Lower lobe of right lung (tissue), 2 donors: ENCODE results near the gene ASF1A. TPM values are rescaled to one million over a fixed set of nuclear protein-coding genes. Genes with fewer than 3 reads are reported as not detected.
A peak's percentile ranks its signal among the peaks of the same experiment; 100 is the strongest.

Experiments
- ATAC-seq, 2 donors: fragments of 200-7000 bp; cut with Tn5 transposase; one replicate each; pipeline ENCODE4 v1.9.1; 2020 to 2022; ENCODE audit warnings: mild to moderate bottlenecking in 2 of 2, moderate library complexity in 2 of 2
- DNase-seq: peaks from one replicate; pipeline ENCODE4 v3.0.0-alpha.2; 2020
- H3K27ac ChIP-seq: fragments of 200-600 bp; one replicate; pipeline ENCODE4 v1.8.0; 2022
- H3K27me3 ChIP-seq: fragments of 200-600 bp; one replicate; pipeline ENCODE4 v1.8.0; 2022; ENCODE audit warnings: low read depth
- H3K36me3 ChIP-seq: fragments of 200-600 bp; one replicate; pipeline ENCODE4 v1.8.0; 2022; ENCODE audit warnings: mild to moderate bottlenecking
- H3K4me1 ChIP-seq: fragments of 200-600 bp; one replicate; pipeline ENCODE4 v1.8.0; 2022
- H3K4me3 ChIP-seq: fragments of 200-600 bp; one replicate; pipeline ENCODE4 v1.8.0; 2022; ENCODE audit warnings: mild to moderate bottlenecking
- H3K9me3 ChIP-seq: fragments of 200-600 bp; one replicate; pipeline ENCODE4 v1.8.0; 2022
- intact Hi-C: fragments of 100-400 bp; cut with DNase I; formaldehyde crosslinking; loops from one replicate; pipeline ENCODE4 v1.11.0; 2022
- total RNA-seq: library from RNA; stranded (reverse); fragmentation: NEBNext Ultra II Directional; extraction: Animal tissue kit (Norgen Biotek cat#: 25700); gene quantifications from one replicate; pipeline ENCODE4 v1.2.1, GENCODE V29; 2021
- TF ChIP-seq, protein P1 (sequence below): fragments of 200-600 bp; IDR thresholded peaks from one replicate; pipeline ENCODE4 v1.8.0; 2022; ENCODE audit warnings: antibody characterized with exemption, mild to moderate bottlenecking
- donor health status: DM: no; HTN: yes; CAD: no; lungs with severe emphysema.

ASF1A gene
- total RNA-seq, 1 donor from 2014 or later: 25.9 TPM

DNA sequence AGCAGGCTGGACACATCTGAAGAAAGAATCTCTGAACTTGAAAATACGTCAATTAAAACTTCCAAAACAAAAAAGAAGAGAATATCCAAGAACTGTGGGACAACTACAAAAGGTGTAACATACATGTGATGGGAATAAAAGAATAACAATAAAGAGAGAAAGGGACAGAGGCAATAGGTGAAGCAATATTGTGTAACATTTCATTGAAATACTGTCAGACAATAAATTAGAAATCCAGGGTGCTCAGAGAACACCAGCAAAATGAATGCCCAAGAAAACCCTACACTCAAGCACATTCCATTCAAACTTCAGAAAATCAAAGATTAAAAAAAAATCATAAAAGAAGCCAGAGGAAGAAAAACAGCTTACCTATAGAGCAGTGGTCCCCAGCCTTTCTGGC lies 33.6 kb upstream of the ASF1A start:
- Histone ChIP-seq H3K36me3 (no peaks in the 10 kb centered on the region), H3K9me3 (no peaks in the 10 kb centered on the region), H3K27me3 (no peaks in the 10 kb centered on the region), H3K27ac (no peak overlapping the region), H3K4me1 (peaks cover 11% of the 10 kb centered on the region), H3K4me3 (no peak overlapping the region)
- DNase-seq (no peak), ATAC-seq (no peak)
- intact Hi-C loops: no loop called here
- TF ChIP-seq, protein P1, sequence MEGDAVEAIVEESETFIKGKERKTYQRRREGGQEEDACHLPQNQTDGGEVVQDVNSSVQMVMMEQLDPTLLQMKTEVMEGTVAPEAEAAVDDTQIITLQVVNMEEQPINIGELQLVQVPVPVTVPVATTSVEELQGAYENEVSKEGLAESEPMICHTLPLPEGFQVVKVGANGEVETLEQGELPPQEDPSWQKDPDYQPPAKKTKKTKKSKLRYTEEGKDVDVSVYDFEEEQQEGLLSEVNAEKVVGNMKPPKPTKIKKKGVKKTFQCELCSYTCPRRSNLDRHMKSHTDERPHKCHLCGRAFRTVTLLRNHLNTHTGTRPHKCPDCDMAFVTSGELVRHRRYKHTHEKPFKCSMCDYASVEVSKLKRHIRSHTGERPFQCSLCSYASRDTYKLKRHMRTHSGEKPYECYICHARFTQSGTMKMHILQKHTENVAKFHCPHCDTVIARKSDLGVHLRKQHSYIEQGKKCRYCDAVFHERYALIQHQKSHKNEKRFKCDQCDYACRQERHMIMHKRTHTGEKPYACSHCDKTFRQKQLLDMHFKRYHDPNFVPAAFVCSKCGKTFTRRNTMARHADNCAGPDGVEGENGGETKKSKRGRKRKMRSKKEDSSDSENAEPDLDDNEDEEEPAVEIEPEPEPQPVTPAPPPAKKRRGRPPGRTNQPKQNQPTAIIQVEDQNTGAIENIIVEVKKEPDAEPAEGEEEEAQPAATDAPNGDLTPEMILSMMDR: no peak

DNA sequence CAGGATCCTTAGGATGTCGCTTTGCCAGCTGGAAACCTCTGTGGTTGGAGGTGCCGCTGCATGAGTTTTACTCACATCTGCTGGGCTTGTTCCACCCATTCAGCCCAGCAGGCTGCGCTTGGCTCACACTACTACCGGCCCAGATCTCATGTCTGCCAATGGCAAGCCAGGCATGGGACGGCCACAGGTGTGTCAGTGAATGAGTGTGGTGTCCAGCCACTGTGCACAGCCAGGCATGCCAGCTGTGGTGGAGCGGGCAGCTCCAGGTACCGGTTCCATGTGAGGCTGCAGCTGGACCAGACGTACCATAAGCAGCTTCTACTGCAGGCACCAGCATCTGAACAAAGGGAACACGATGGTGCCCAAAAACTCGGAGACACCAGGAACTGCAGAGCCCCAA lies 33.1 kb upstream of the ASF1A start:
- Histone ChIP-seq H3K4me1 (peaks cover 12% of the 10 kb centered on the region), H3K9me3 (no peaks in the 10 kb centered on the region), H3K4me3 (no peak overlapping the region), H3K27ac (no peak overlapping the region), H3K27me3 (no peaks in the 10 kb centered on the region), H3K36me3 (no peaks in the 10 kb centered on the region)
- TF ChIP-seq, protein P1: no peak
- intact Hi-C loops: no loop called here
- no peak for DNase-seq
- ATAC-seq: no peak

DNA sequence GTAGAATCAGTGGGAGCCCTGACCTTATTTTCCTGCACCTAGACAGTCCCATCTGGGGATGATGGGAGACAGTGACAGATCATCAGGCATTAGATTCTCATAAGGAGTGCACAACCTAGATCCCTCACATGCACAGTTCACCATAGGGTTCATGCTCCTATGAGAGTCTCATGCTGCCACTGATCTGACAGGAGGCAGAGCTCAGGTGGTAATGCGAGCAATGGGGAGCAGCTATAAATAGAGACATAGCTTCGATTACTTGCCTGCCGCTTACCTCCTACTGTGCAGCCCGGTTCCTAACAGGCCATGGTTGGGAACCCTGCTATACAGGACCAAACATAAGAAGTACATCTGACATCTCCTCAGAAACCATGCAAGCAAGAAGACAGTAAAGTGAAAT lies 31.5 kb upstream of the ASF1A start:
- intact Hi-C loops: no loop called here
- Histone ChIP-seq H3K27ac (no peak overlapping the region), H3K27me3 (no peaks in the 10 kb centered on the region), H3K4me3 (no peak overlapping the region), H3K36me3 (no peaks in the 10 kb centered on the region), H3K9me3 (no peaks in the 10 kb centered on the region), H3K4me1 (peaks cover 12% of the 10 kb centered on the region)
- TF ChIP-seq, protein P1: no peak
- no peak for DNase-seq
- ATAC-seq: no peak

DNA sequence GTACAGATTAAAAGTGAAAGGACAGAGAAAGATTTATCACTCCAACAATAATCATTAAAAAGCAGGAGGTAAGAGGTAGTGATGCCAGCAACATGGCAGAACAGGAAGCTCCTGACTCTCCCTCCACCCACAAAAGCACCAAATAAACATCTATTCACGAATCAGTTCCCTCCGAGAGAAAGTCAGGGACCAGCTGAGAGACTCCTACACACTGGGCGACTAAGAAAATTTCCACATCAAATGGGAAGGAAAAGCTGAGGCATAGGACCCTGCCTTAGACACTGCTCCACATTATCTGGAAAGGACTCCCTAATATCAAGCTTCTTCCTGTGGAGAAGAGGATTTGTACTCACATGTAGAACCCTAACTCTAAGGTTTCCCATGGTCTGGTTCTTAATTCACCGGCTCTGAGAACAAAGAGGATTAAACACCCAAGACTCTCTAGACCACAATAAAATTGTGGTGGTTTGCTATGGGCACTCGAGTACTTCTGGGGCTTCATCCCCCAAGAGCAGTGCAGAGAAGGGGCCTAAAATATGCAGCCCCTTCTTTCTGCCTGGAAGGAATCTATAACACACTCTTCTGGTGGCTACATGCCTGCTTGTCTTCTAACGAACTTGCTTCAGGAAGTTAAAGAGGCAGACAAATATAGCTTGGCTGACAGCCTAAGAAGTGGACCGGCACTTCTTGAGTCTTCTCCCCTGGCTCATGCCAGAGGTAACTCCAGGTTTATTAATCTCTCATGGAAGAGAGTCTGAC lies 29.4 kb upstream of the ASF1A start:
- H3K27me3 ChIP-seq: no peaks in the 10 kb centered on the region
- peak; percentile 43 to 68 for ATAC-seq
- intact Hi-C loops: no loop called here
- DNase-seq: no peak
- H3K9me3 ChIP-seq: no peaks in the 10 kb centered on the region
- no peak overlapping the region for H3K4me3 ChIP-seq
- TF ChIP-seq, protein P1: no peak
- peak overlapping the region; percentile 8 for H3K27ac ChIP-seq
- H3K36me3 ChIP-seq: no peaks in the 10 kb centered on the region
- peaks cover 12% of the 10 kb centered on the region for H3K4me1 ChIP-seq

DNA sequence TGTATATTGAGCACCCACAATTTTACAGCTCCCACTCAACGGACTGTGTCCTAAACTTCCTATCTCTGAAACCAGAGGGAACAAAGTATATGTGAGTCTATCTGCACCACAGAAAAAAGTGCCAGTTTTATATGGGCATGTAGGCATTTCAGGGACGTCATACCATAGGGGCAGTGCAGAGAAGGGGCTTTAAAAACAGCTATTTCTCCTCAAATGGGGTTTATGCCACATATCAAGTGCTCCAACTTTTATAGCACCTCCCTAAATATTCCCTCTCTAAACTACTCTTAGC lies 28.9 kb upstream of the ASF1A start:
- peaks cover 3% of the 10 kb centered on the region for H3K9me3 ChIP-seq
- ATAC-seq (no peak), DNase-seq (no peak)
- no peaks in the 10 kb centered on the region for H3K27me3 ChIP-seq
- intact Hi-C loops: no loop called here
- no peak overlapping the region for H3K4me3 ChIP-seq
- H3K36me3 ChIP-seq: no peaks in the 10 kb centered on the region
- H3K27ac ChIP-seq: peak overlapping the region; percentile 8
- TF ChIP-seq, protein P1: no peak
- H3K4me1 ChIP-seq: peaks cover 15% of the 10 kb centered on the region
